GM19025 (cell line): ENCODE data around the gene NUB1.

Experiments used
- ATAC-seq: cut with Tn5 transposase; IDR thresholded peaks from one replicate; pipeline ENCODE4 v1.9.1; 2021; ENCODE audit warnings: mild to moderate bottlenecking, low read depth, moderate library complexity; ENCODE audit not compliant: unreplicated experiment

The NUB1 gene

GRCh38 chr7:151415375-151416105, 73.9 kb downstream of the NUB1 start:
- ATAC-seq = no peak

DNA sequence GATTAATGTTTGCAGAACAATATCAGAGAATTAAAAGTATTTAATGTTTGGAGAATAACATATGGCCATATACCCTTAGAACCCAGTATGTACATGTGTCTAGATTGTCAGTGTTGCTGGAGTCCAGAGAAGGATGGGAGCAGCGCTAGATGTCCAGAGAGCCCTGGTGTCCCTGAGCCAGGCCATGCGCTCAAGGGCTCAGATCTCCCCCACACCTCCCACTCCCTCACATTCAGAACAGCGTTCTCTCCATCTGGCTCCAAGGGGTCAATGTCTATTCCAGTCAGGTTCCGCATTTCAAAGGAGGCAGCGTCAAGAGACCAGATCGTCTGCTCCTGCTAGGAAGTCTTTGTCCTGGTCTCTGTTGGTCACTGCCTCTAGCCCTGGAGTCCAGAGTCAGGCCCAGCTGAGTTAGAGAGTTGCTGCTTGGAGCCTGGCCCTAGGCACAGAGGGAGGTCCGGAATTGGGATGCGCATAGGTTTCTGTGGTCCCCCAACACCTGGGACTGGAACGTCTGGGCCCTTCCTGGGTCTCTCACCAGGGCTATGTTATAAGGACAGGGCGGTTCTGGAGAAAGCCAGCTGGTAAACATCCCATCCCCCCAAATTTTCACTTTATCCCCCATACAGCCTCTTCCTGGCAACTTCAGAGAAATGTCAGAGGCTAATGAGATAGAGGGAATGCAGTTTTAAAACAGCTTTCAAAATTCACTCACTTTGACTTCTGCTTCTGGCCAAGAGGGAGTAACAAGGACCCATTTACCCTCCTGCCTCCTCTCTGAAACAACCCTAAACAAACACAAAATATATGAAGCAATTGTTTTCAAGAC, 74.7 kb downstream of the NUB1 start:
- no peak for ATAC-seq

DNA sequence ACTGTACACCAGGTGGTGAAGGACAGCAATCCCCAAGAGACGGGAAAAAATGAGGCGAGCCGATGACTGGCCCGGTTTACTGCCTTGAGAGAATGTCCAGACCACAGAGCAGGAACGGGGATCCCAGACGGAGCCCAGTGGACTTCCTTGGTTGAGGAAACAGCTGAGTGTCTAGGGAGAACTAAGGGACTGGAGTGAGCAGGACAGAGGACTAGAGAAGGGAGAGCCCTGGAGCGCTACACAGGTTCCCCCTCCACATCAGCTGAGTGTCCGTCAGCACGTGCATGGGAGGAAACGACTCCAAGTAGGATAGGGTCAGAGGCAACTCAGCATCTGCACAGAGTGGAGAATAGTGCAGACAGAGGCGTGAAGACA, 75.3 kb downstream of the NUB1 start:
- no peak for ATAC-seq

GRCh38 chr7:151420144-151420543, 78.5 kb downstream of the NUB1 start:
- no peak for ATAC-seq

- no peak for ATAC-seq
Measured at GRCh38 chr7:151422212-151422611, 80.6 kb downstream of the NUB1 start.

DNA sequence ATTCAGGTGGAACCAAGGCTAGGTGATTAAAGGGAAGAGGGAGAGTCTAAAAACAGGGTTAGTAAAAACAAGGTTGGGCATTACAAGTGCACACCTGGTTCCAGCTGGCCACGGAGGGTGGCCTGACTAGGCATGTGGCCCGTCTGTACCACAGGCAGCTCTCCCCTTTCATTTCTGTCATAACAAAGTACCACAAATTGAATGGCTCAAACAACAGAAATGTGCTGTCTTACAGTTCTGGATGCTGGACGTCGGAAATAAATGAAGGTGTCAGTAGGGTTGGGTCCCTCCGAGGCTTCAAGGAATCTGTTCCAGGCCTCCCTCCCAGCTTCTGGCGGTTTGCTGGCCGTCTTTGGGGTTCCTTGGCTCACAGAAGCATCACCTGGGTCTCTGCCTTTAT, 81.6 kb downstream of the NUB1 start:
- no peak for ATAC-seq

- ATAC-seq = no peak
Measured at GRCh38 chr7:151423936-151424335, 82.3 kb downstream of the NUB1 start.

DNA sequence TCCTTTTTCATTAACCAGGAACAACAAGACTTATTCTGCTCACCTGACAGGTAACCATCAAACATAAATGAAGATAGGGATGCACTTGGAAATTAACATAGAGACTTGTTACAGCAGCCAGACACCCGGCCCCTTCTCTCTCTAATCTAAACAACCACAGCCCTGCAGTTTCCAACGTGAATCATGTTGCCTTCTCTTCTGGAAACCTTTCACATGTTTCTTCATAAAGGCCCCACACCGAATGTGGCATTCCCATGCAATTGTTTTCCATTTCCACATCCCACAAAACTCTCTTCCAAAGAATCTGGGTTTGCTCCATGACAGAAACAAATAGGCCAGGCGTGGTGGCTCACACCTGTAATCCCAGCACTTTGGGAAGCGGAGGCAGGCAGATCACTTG, 83.2 kb downstream of the NUB1 start:
- no peak for ATAC-seq

GRCh38 chr7:151425670-151426440, 84.2 kb downstream of the NUB1 start:
- no peak for ATAC-seq

DNA sequence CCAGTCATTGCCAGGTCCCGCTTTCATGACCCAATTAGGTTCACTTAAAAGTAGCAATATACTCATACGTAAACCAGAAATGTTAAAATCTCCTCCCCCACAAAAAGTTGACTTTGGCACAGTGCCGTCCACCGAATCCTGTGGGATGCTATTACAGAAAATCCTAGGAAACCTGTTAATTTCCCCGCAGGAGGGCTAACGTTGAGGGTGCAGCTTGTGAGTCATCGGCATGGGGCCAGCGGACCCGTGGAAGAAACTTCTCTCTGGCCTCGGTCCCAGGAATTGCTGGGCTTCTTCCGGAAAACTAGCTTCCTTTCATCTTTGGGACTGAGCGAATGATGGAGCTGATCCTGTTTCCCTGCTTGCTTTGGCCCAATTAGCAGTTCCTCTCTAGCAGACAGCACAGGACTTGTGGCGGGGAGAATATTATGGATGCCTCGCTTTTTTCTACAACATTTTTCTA, 84.9 kb downstream of the NUB1 start:
- ATAC-seq = no peak

DNA sequence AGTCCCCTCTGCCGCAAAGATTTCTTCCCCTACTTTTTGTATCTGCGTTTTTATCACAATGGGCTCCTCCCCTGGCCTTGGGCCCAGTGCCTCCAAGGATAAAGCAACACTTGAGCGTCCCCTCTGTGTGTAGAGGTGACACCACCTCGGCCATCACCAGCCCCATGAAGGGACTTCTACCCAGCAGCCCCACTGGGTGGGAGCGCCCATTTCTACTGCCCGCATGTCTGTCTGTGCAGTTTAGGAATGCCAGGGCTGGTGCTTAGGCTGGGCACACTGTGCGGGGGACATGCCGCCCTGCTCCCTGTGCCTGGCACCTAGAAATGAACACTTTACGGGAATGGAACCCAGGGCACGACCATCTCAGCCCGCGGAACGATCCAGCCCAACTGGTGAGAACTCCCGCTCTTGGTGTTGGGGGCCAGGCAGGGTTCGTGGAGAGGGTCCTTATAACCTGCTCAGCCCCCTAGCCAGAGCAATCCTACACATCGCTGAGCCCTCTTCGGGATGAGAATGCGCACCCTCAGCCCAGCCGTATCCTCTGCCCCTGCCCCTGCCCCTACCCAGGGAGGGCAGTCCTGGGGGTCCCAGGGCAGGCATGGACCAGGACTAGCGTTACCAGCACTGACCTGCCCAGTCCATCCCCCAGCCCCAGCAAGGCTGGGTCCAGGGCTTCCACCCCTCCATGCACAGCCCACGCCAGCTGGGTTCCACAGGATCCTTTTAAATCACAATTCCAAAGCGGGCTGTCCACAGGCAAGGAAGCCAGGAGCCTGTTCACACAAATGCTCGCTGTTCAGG, 85.5 kb downstream of the NUB1 start:
- ATAC-seq = no peak

DNA sequence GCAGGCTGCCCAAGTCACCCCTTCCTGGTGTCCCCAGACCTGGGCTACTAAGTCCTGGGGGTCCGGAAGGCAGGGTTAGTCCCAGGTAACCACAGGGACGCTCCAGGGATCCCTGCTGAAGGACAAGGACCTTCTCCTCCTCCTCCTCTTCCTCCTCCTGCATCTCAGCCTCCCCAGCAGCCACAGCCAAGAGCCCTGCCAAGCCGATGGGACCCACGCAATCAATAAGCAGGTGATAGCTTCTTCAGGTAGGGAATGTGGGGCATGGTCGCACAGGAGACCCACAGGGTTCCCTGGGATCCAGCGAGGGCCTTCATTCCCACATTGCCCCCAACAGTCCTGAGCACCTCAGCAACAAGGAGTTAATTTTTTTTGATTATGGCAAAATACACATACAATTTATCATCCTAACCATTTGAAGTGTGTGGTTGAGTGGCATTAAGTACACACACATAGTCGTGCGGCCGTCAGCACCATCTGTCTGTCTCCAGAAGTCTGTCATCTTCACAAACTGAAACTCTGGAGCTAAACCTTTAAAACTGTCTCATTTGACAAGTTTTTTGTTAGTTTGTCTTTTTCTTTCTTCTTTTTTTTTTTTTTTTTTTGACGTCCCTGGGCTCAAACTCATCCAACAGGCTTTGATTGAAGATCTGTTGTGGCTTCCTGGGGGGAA, 86.2 kb downstream of the NUB1 start:
- ATAC-seq = no peak
